ENCODE measurements around the gene KCNN3.

- TF ChIP-seq MAX (IDR thresholded peaks at IDR 0.05; ENCODE audit: low read depth, low read length) (no peak), CTCF (IDR thresholded peaks at IDR 0.05; ENCODE audit: low read depth, low read length) (no peak), POLR2A (IDR thresholded peaks at IDR 0.05; ENCODE audit: extremely low read depth, insufficient read length) (no peak), MYC (IDR thresholded peaks at IDR 0.05; ENCODE audit: low read depth, low read length) (no peak)
These were observed 127.5 kb downstream of the KCNN3 start for GRCh38 chr1:154742606-154743005.
